PC-9 (cell line): Measurements from ENCODE around the gene F2RL2. TPM values are rescaled to one million over a fixed set of nuclear protein-coding genes. Genes with fewer than 3 reads are reported as not detected.
"Not testable (repeated sequence)": the region's sequence is repeated elsewhere in the genome, so short reads cannot be mapped to it uniquely, and the experiment has no call there.

Source experiments
- BruUV-seq: library from RNA; stranded (reverse); fragments of 400-500 nt; replicated peaks from 2 replicates; lab custom pipeline; 2021; lab: Mats Ljungman, UMichigan
- CTCF ChIA-PET: fragments of 300-600 bp; sonication (Branson Sonifier 250); formaldehyde crosslinking; loops from one replicate; lab custom pipeline; 2022; ENCODE audit warnings: antibody characterized with exemption; lab: Charles Lee
- POLR2A ChIA-PET: fragments of 300-600 bp; sonication (Branson Sonifier 250); formaldehyde crosslinking; loops from one replicate; lab custom pipeline; 2022; ENCODE audit warnings: antibody characterized with exemption; ENCODE audit not compliant: unreplicated experiment; lab: Charles Lee
- DNase-seq, 2 experiments: peaks; one replicate each; pipeline versions ENCODE4 v3.0.0 to v3.0.0-alpha.2; 2015 to 2022; ENCODE audit warnings: mixed read lengths in 1 of 2
- H2AFZ ChIP-seq: fragments of 200-600 bp; sonication (generic); 2 replicates; pipeline ENCODE4 v1.8.1; 2017; ENCODE audit warnings: antibody characterized with exemption
- H3F3A ChIP-seq: fragments of 200-600 bp; sonication (generic); 2 replicates; pipeline ENCODE4 v1.8.1; 2017; ENCODE audit warnings: antibody characterized with exemption, mild to moderate bottlenecking, low read depth; ENCODE audit not compliant: insufficient read depth
- H3K27ac ChIP-seq: fragments of 200-600 bp; sonication (generic); 2 replicates; pipeline ENCODE4 v1.6.1; 2016; ENCODE audit warnings: mixed run types
- H3K27me3 ChIP-seq: fragments of 200-600 bp; sonication (generic); 2 replicates; pipeline ENCODE4 v1.6.1; 2016; ENCODE audit warnings: low read depth, mixed run types; ENCODE audit not compliant: insufficient read depth
- H3K36me3 ChIP-seq: fragments of 200-600 bp; sonication (generic); 2 replicates; pipeline ENCODE4 v1.6.1; 2016; ENCODE audit warnings: low read depth, mixed run types
- H3K4me1 ChIP-seq: fragments of 200-600 bp; sonication (generic); replicated peaks from 2 replicates; pipeline ENCODE4 v1.6.1; 2016; ENCODE audit warnings: mixed run types; ENCODE audit not compliant: insufficient read depth
- H3K4me2 ChIP-seq: fragments of 200-600 bp; sonication (generic); 2 replicates; pipeline ENCODE4 v1.6.1; 2017; ENCODE audit warnings: mixed run types
- H3K4me3 ChIP-seq: fragments of 200-600 bp; sonication (generic); 2 replicates; pipeline ENCODE4 v1.6.1; 2016; ENCODE audit warnings: mixed run types
- H3K79me2 ChIP-seq: fragments of 200-600 bp; sonication (generic); 2 replicates; pipeline ENCODE4 v1.6.1; 2017; ENCODE audit warnings: low read depth, mixed run types
- H3K9me2 ChIP-seq: fragments of 200-600 bp; sonication (generic); 2 replicates; pipeline ENCODE4 v1.8.1; 2017; ENCODE audit warnings: mild to moderate bottlenecking; ENCODE audit not compliant: insufficient read depth
- H3K9me3 ChIP-seq: fragments of 200-600 bp; sonication (generic); 2 replicates; pipeline ENCODE4 v1.8.1; 2016; ENCODE audit warnings: low read depth; ENCODE audit not compliant: insufficient read depth
- H4K20me1 ChIP-seq: fragments of 200-600 bp; sonication (generic); 2 replicates; pipeline ENCODE4 v1.8.1; 2017; ENCODE audit not compliant: insufficient read depth
- CTCF ChIP-seq: fragments of 200-600 bp; sonication (generic); conservative IDR thresholded peaks from 2 replicates; pipeline ENCODE4 v1.6.1; 2017; ENCODE audit warnings: mixed run types, antibody characterized with exemption, mild to moderate bottlenecking, moderate library complexity
- EZH2 ChIP-seq: fragments of 200-600 bp; sonication (generic); IDR thresholded peaks from 2 replicates; pipeline ENCODE4 v1.8.0; 2017; ENCODE audit warnings: antibody characterized with exemption, low read depth
- intact Hi-C: fragments of 100-400 bp; cut with micrococcal nuclease; formaldehyde crosslinking; loops from one replicate; pipeline ENCODE4 v1.10.0; 2022; ENCODE audit not compliant: unreplicated experiment
- total RNA-seq: library from RNA; stranded (reverse); gene quantifications from 2 replicates; pipeline ENCODE4 v1.2.3, GENCODE V29; 2021

Gene F2RL2
- total RNA-seq, 1 experiment from 2014 or later, result 3.5 TPM

DNA sequence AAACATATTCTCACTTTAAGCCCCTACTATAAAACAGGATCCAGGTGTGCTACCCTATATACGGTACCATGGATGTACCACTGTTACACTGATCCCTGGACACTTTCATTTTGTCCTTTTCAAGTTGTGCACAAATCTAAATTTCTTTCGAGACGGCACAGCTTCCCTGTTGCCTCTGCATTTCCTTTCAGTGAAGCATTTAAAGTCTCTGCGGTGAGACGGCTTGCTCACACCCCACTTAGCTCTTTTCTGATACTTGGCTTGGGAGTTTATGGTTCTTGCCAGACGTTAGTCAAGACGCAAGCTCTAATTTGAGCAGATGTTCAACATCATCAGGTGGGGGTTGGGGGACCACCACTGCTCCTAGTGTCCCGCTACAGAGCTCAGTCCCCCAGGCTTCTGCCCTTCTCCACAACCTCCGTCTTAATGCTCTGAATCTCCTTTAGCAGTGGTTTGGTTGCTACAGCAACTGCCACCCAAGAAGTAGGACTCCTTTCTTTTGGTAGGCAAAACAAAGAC, 15.8 kb downstream of the F2RL2 start:
- peaks cover 7% of the 10 kb centered on the region for H3K4me1 ChIP-seq
- H3K36me3 ChIP-seq, result no peaks in the 10 kb centered on the region
- no peaks in the 10 kb centered on the region for H3K9me3 ChIP-seq
- DNase-seq, result no peak
- ChIA-PET CTCF (interaction anchor here (0.6 kb wide), 1 partner anchor 1726 kb away, joined by 5 read pairs; no protein-coding TSS in a partner anchor), POLR2A (interaction anchor here (0.6 kb wide), 1 partner anchor 65 kb away, joined by 4 read pairs; no protein-coding TSS in a partner anchor)
- H3K27me3 ChIP-seq, result no peaks in the 10 kb centered on the region
- H3K79me2 ChIP-seq, result no peaks in the 10 kb centered on the region
- BruUV-seq, result no TSS peak
- no peak overlapping the region for H3K4me2 ChIP-seq
- no peak overlapping the region for H3K4me3 ChIP-seq
- H3K27ac ChIP-seq, result no peak overlapping the region
- intact Hi-C loops, result no loop called here
- no peaks in the 10 kb centered on the region for H4K20me1 ChIP-seq
- H3K9me2 ChIP-seq, result no peaks in the 10 kb centered on the region
- TF ChIP-seq EZH2 (no peak), CTCF (no peak)
- no peaks in the 10 kb centered on the region for H3F3A ChIP-seq
- no peak overlapping the region for H2AFZ ChIP-seq

GRCh38 chr5:76606701-76607100, 16.5 kb downstream of the F2RL2 start:
- Histone ChIP-seq H3K27ac (no peak overlapping the region), H3K36me3 (no peaks in the 10 kb centered on the region), H3K9me3 (no peaks in the 10 kb centered on the region), H3K27me3 (no peaks in the 10 kb centered on the region), H4K20me1 (no peaks in the 10 kb centered on the region), H2AFZ (no peak overlapping the region), H3K4me3 (no peak overlapping the region), H3F3A (no peaks in the 10 kb centered on the region), H3K4me2 (no peak overlapping the region), H3K9me2 (no peaks in the 10 kb centered on the region), H3K79me2 (no peaks in the 10 kb centered on the region), H3K4me1 (peaks cover 7% of the 10 kb centered on the region)
- ChIA-PET POLR2A (interaction anchor here (0.6 kb wide), 1 partner anchor 64 kb away, joined by 4 read pairs; no protein-coding TSS in a partner anchor), CTCF (interaction anchor here (0.6 kb wide), 1 partner anchor 34 kb away, joined by 3 read pairs; no protein-coding TSS in a partner anchor)
- no peak for DNase-seq
- intact Hi-C loops, result no loop called here
- no TSS peak for BruUV-seq
- TF ChIP-seq CTCF, result no peak
- no peak for TF ChIP-seq EZH2

- ChIA-PET POLR2A (no interaction called here), CTCF (interaction anchor here (0.6 kb wide), 1 partner anchor 22 kb away, joined by 8 read pairs; no protein-coding TSS in a partner anchor)
- Histone ChIP-seq H3K79me2 (no peaks in the 10 kb centered on the region), H3F3A (no peaks in the 10 kb centered on the region), H3K27ac (no peak overlapping the region), H3K4me3 (no peak overlapping the region), H3K4me1 (peaks cover 7% of the 10 kb centered on the region), H3K27me3 (no peaks in the 10 kb centered on the region), H3K4me2 (no peak overlapping the region), H3K9me3 (no peaks in the 10 kb centered on the region), H3K9me2 (no peaks in the 10 kb centered on the region), H2AFZ (no peak overlapping the region), H4K20me1 (no peaks in the 10 kb centered on the region), H3K36me3 (no peaks in the 10 kb centered on the region)
- TF ChIP-seq CTCF, result no peak
- no peak for TF ChIP-seq EZH2
- intact Hi-C loops, result no loop called here
- BruUV-seq, result no TSS peak
- DNase-seq, result no peak
Measured at GRCh38 chr5:76604838-76605237, 18.4 kb downstream of the F2RL2 start.

DNA sequence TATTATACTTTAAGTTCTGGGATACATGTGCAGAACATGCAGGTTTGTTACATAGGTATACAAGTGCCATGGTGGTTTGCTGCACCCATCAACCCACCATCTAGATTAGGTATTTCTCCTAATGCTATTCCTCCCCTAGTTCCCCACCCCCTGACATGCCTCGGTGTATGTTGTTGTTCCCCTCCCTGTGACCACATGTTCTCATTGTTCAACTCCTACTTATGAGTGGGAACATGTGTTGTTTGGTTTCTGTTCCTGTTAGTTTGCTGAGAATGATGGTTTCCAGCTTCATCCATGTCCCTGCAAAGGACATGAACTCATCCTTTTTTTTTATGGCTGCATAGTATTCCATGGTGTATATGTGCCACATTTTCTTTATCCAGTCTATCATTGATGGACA, 19.2 kb downstream of the F2RL2 start:
- intact Hi-C loops, H3K4me1 ChIP-seq, BruUV-seq, H3K36me3 ChIP-seq, H3K27me3 ChIP-seq, H3F3A ChIP-seq, H3K27ac ChIP-seq, H4K20me1 ChIP-seq, H2AFZ ChIP-seq, H3K4me3 ChIP-seq, H3K79me2 ChIP-seq, H3K9me2 ChIP-seq, H3K9me3 ChIP-seq, H3K4me2 ChIP-seq, DNase-seq: not testable (repeated sequence)
- POLR2A ChIA-PET, result interaction anchor here (0.5 kb wide), 1 partner anchor 86 kb away, joined by 4 read pairs; no protein-coding TSS in a partner anchor
- CTCF ChIA-PET, result interaction anchor here (0.6 kb wide), 1 partner anchor 169 kb away, joined by 17 read pairs; no protein-coding TSS in a partner anchor
